Natural killer cell (primary cell): ENCODE measurements around the gene ACY1. TPM values are rescaled to one million over a fixed set of nuclear protein-coding genes. Genes with fewer than 3 reads are reported as not detected.

Experiments used
- ATAC-seq, 3 donors: fragments of 150-1000 bp in 2 of 3; fragments of 200-7000 bp in 1 of 3; cut with Tn5 transposase; 1 replicate in 1 of 3; 2 replicates in 2 of 3; pipeline ENCODE4 v1.10.0; 2021; ENCODE audit warnings: mild to moderate bottlenecking in 2 of 3, moderate library complexity in 2 of 3
- DNase-seq, 2 donors: peaks; one replicate each; pipeline versions ENCODE4 v3.0.0 to v3.0.0-alpha.2; 2013 to 2021; ENCODE audit warnings: mixed read lengths in 1 of 2
- H3K27ac ChIP-seq: one replicate; pipeline ENCODE4 v1.5.1; 2013; ENCODE audit warnings: mild to moderate bottlenecking, low read length
- H3K27me3 ChIP-seq: one replicate; pipeline ENCODE4 v1.6.1; 2013; ENCODE audit warnings: low read length; ENCODE audit not compliant: control insufficient read depth, insufficient read depth
- H3K36me3 ChIP-seq: one replicate; pipeline ENCODE4 v1.6.1; 2013; ENCODE audit warnings: low read length; ENCODE audit not compliant: control insufficient read depth, insufficient read depth
- H3K4me1 ChIP-seq: one replicate; pipeline ENCODE4 v1.6.1; 2013; ENCODE audit warnings: low read length; ENCODE audit not compliant: control insufficient read depth, insufficient read depth
- H3K4me3 ChIP-seq: one replicate; pipeline ENCODE4 v1.5.1; 2013; ENCODE audit warnings: low read length
- H3K9me3 ChIP-seq: one replicate; pipeline ENCODE4 v1.6.1; 2013; ENCODE audit warnings: low read length; ENCODE audit not compliant: control insufficient read depth, insufficient read depth
- H3K27ac Mint-ChIP-seq, 2 donors: one replicate each; pipeline ENCODE4 v1.8.0; 2022; ENCODE audit warnings: mild to moderate bottlenecking in 2 of 2, mixed read lengths in 2 of 2, moderate library complexity in 1 of 2
- H3K27me3 Mint-ChIP-seq, 2 donors: one replicate each; pipeline ENCODE4 v1.8.0; 2022; ENCODE audit warnings: low read depth in 2 of 2, mixed read lengths in 2 of 2
- H3K36me3 Mint-ChIP-seq: one replicate; pipeline ENCODE4 v1.8.0; 2022; ENCODE audit warnings: mixed read lengths
- H3K4me1 Mint-ChIP-seq, 2 donors: one replicate each; pipeline ENCODE4 v1.8.0; 2022; ENCODE audit warnings: mixed read lengths in 2 of 2
- H3K4me3 Mint-ChIP-seq: one replicate; pipeline ENCODE4 v1.8.0; 2022; ENCODE audit warnings: mild to moderate bottlenecking, moderate library complexity, mixed read lengths
- H3K9me3 Mint-ChIP-seq, 2 donors: one replicate each; pipeline ENCODE4 v1.8.0; 2022; ENCODE audit warnings: mixed read lengths in 2 of 2
- CTCF ChIP-seq: fragments of 200-600 bp; IDR thresholded peaks from one replicate; pipeline ENCODE4 v1.8.0; 2022; ENCODE audit warnings: antibody characterized with exemption
- WGBS: methylation state at CpG from one replicate; pipeline ENCODE4 v1.1.7; 2013; ENCODE audit warnings: missing lambda C conversion rate; ENCODE audit not compliant: insufficient coverage; 5-methylcytosine and 5-hydroxymethylcytosine counted together
- intact Hi-C: fragments of 100-400 bp; cut with micrococcal nuclease; formaldehyde crosslinking; loops from one replicate; pipeline ENCODE4 v1.14.2; 2022
- total RNA-seq, 4 donors: library from RNA; stranded (reverse); fragments of 120-200 nt in 1 of 4; gene quantifications; one replicate each; pipeline versions ENCODE4 v1.2.3 to v1.2.4, GENCODE V29; 2013 to 2022

The ACY1 gene
- total RNA-seq, 3 donors from 2014 or later (not counting 1 experiment from before 2014, with no cell fraction given), result 8.4 to 19.5 (median 13.8) TPM

GRCh38 chr3:52036222-52036694 lies 52.9 kb downstream of the ACY1 start:
- no peaks in the 10 kb centered on the region for H3K27me3 ChIP-seq
- ATAC-seq (no peak), DNase-seq (no peak)
- TF ChIP-seq CTCF, result no peak
- 71% methylated on average over 5 of the region's 5 CpGs for WGBS
- no peaks in the 10 kb centered on the region for H3K36me3 ChIP-seq
- H3K27ac ChIP-seq, result no peak overlapping the region
- no peaks in the 10 kb centered on the region for H3K9me3 ChIP-seq
- H3K4me3 ChIP-seq, result no peak overlapping the region
- no peak overlapping the region for H3K4me3 Mint-ChIP-seq
- peaks cover 0 to 4% of the 10 kb centered on the region in 2 donors for H3K4me1 Mint-ChIP-seq
- H3K27ac Mint-ChIP-seq, result no peak overlapping the region
- H3K9me3 Mint-ChIP-seq, result no peaks in the 10 kb centered on the region
- intact Hi-C loops, result no loop called here
- H3K36me3 Mint-ChIP-seq, result no peaks in the 10 kb centered on the region
- H3K27me3 Mint-ChIP-seq, result peaks cover 0 to 3% of the 10 kb centered on the region in 2 donors
- no peaks in the 10 kb centered on the region for H3K4me1 ChIP-seq

GRCh38 chr3:52036829-52037228 lies 53.5 kb downstream of the ACY1 start:
- ATAC-seq (peak in 1 of 3 donors; percentile 43), DNase-seq (peak in 1 of 2 donors; percentile 53)
- Mint-ChIP-seq H3K27me3 (peaks cover 0 to 3% of the 10 kb centered on the region in 2 donors), H3K9me3 (no peaks in the 10 kb centered on the region), H3K27ac (no peak overlapping the region), H3K36me3 (no peaks in the 10 kb centered on the region), H3K4me1 (peaks cover 0 to 5% of the 10 kb centered on the region in 2 donors), H3K4me3 (no peak overlapping the region)
- Histone ChIP-seq H3K27me3 (no peaks in the 10 kb centered on the region), H3K4me1 (no peaks in the 10 kb centered on the region), H3K36me3 (no peaks in the 10 kb centered on the region), H3K27ac (no peak overlapping the region), H3K9me3 (no peaks in the 10 kb centered on the region), H3K4me3 (no peak overlapping the region)
- intact Hi-C loops, result no loop called here
- no peak for TF ChIP-seq CTCF
- WGBS, result 43% methylated on average over 4 of the region's 5 CpGs

GRCh38 chr3:52037291-52037690 lies 54.0 kb downstream of the ACY1 start:
- WGBS, result 96% methylated on average over 4 of the region's 4 CpGs
- Mint-ChIP-seq H3K4me3 (no peak overlapping the region), H3K9me3 (no peaks in the 10 kb centered on the region), H3K27me3 (peaks cover 0 to 3% of the 10 kb centered on the region in 2 donors), H3K36me3 (no peaks in the 10 kb centered on the region), H3K4me1 (peaks cover 0 to 5% of the 10 kb centered on the region in 2 donors), H3K27ac (no peak overlapping the region)
- Histone ChIP-seq H3K27ac (no peak overlapping the region), H3K4me3 (no peak overlapping the region), H3K9me3 (no peaks in the 10 kb centered on the region), H3K36me3 (no peaks in the 10 kb centered on the region), H3K27me3 (no peaks in the 10 kb centered on the region), H3K4me1 (no peaks in the 10 kb centered on the region)
- TF ChIP-seq CTCF, result no peak
- ATAC-seq (no peak), DNase-seq (no peak)
- intact Hi-C loops, result no loop called here

GRCh38 chr3:52038227-52038626 lies 54.9 kb downstream of the ACY1 start:
- no peaks in the 10 kb centered on the region for H3K4me1 ChIP-seq
- no peaks in the 10 kb centered on the region for H3K9me3 ChIP-seq
- intact Hi-C loops, result no loop called here
- H3K4me3 ChIP-seq, result no peak overlapping the region
- no peak for TF ChIP-seq CTCF
- DNase-seq (no peak), ATAC-seq (no peak)
- H3K27ac ChIP-seq, result no peak overlapping the region
- Mint-ChIP-seq H3K36me3 (no peaks in the 10 kb centered on the region), H3K9me3 (no peaks in the 10 kb centered on the region), H3K4me3 (no peak overlapping the region), H3K4me1 (peaks cover 0 to 5% of the 10 kb centered on the region in 2 donors), H3K27me3 (peaks cover 0 to 3% of the 10 kb centered on the region in 2 donors), H3K27ac (no peak overlapping the region)
- no peaks in the 10 kb centered on the region for H3K36me3 ChIP-seq
- no peaks in the 10 kb centered on the region for H3K27me3 ChIP-seq
- 90% methylated on average over 6 of the region's 6 CpGs for WGBS
